HCEC 1CT (cell line): ENCODE data around the gene TRPM2.
"Not testable (repeated sequence)": the region's sequence is repeated elsewhere in the genome, so short reads cannot be mapped to it uniquely, and the experiment has no call there.

Source experiments
- DNase-seq: peaks from one replicate; pipeline ENCODE4 v3.0.0-alpha.2; 2017

TRPM2 gene

DNA sequence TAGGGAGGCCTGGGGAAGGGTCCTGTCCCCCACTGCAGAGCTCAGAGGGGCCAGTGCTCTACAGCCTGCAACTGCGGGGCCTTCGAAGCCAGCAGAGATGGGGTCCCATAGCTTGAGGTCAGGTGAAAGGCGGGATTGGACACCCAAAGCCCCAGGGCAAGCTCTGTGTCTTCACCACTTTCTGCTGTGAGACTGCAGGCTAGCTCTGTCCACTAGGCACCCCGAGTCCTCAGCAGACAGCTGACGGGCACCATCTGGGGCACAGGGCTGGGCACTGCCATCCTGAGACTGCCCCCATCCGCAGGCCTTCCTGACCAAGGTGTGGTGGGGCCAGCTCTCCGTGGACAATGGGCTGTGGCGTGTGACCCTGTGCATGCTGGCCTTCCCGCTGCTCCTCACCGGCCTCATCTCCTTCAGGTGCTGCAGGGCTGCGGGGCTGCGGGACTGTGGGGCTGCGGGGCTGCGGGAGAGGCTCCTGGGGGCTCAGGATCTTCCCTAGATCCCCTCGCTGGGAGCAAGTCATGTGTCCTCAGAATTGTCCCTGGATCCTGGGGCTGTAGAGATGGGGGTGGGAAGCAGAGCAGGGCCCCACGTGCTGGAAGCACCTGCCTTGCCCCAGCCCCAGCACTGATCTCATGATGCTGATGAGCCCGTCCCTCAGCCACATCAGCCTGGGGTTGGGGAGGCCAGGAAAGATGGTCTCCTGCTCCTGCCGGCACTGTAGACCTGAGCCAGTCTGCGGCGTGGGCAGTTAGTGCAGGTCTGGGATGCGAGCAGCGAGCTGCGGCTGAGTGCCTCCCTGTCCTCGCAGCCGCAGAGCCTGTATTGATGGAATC, 46.8 kb downstream of the TRPM2 start:
- no peak for DNase-seq

DNA sequence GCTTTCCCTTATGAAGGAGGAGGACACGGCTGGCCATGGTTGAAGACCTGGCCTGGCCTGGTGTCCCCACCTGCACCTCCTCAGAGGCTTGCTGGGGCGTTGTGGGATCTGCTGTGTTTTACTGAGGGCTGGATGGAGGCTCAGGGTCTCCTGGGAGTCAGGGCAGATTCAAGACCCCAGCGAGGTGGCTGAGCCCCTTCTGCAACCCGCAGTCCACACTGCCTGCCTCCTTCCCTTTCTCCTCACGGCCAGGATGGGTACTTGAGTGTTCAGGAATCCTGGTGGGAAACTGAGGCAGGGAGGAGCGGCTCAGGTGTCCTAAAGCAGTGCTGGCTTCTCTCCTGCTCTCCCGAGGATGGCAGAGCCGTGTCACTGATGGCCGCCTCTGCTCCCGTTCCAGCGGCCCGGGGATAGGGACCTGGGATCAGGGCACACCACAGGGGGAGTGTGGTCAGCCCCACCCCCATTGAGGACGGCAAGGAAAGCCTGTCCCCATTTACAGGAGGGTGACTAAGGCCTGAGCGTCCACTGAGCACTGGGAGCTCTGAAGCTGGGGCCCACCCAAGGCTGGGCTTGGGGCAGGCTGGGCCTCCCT, 47.5 kb downstream of the TRPM2 start:
- no peak for DNase-seq

DNA sequence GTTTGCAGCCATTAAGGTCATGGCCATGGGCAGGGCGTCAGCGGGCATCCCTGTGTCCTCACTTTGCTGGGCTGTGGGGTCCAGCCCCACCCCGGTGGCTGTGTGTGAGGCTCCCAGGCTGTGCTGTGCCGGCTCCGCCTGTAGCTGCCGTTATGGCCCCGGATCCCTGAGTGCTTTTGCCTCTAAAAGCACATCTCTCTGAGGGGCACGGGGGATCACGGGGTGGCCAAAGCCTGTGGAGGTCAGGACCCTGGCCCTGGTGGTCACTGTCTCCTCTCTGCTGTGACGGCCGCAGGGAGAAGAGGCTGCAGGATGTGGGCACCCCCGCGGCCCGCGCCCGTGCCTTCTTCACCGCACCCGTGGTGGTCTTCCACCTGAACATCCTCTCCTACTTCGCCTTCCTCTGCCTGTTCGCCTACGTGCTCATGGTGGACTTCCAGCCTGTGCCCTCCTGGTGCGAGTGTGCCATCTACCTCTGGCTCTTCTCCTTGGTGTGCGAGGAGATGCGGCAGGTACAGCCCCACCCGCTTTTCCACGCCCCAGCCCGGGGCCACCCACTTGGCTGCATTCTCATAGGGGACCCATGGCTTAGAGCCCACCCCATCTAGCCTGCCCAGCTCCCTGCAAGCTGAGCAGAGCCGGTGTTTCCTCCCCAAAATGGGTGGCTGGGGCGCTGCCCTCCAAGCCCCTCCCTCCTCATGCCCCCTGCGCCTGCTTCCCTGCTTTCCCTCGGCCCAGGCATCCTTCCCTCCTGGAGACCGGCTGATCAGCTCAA, 48.2 kb downstream of the TRPM2 start:
- DNase-seq, result no peak

DNA sequence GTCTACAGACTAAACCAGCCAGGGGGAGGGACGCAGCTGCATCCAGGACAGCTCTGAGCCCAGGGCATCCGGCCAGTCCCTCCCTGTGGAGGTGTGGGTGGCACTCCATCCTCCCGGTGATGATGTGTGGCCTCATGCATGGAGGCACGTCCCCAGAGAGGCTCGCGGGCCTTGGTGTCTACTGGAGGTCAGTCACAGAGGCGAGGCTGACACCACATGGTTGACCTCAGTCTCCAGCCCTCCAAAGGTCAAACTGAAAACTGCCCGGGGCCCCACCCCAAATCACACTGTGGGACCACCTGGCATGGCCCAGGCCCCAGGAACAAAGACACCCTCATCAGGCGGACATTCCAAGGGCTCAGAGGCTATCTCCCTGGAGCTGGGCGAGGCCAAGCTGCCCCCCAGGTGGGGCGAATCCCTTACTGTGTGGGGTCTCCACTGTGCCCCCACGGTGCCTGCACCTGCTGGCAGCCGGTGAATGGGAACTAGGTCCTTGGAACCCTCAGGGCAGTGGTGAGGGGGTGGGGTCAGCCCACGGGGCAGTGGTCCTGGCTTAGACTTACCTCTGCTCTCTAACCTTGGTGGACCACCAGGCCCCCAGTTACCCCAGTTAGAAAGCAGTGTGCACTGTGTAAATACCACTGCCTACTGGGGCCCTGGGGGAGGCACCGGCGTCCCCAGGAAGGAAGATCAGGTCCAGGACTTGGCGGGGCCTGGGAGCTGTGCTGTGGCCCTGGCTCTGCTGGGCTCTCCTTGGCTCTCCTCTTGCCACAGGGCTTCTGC, 49.1 kb downstream of the TRPM2 start:
- DNase-seq, result no peak

DNA sequence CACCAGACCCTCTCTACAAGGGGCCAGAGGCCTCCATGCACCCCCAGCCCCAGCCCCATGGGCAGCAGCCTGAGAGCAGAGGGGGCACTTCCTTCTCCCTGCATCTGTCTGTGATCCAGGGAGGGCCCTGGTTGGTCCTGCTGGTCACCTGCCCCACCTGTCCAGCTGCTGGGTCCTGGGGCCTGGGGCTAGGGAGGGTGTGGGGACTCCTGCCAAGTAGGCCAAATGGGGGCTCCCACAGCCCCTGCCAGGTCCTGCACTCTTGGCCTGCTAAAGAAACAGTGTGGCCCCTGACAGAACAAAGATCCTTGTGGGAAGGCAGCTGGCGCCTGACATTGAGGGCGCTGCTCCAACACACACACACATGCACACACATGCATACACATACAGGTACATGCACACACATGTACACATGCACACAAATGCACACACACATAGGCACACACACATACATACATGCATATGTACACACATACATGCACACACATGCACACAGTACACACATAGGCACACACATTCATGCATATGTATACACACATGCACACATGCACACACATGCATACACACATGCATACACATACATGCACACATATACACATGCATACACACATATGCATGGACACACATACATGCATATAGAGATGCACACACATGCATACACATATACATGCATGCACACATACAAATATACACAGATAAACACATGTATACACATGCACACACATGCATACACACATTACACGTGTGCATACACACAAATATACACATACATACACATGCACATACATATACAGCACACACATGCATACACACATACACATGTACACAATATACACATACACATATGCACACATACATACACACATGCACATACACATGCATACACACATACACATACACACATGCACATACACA, 49.9 kb downstream of the TRPM2 start:
- DNase-seq, result no peak

DNA sequence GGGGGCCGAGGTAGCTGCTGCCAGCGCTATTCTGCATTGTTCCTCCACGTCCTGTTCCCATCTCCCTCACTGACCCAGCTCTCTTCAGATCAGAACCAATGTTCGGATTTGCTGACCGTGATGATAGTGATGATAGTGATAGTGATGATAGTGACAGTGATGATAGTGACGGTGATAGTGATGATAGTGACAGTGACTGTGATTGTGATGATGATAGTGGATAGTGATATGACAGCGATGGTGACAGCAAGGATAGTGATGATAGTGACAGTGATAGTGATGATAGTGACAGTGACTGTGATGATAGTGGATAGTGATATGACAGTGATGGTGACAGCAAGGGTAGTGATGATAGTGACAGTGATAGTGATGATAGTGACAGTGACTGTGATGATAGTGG, 51.1 kb downstream of the TRPM2 start:
- DNase-seq, result not testable (repeated sequence)

DNA sequence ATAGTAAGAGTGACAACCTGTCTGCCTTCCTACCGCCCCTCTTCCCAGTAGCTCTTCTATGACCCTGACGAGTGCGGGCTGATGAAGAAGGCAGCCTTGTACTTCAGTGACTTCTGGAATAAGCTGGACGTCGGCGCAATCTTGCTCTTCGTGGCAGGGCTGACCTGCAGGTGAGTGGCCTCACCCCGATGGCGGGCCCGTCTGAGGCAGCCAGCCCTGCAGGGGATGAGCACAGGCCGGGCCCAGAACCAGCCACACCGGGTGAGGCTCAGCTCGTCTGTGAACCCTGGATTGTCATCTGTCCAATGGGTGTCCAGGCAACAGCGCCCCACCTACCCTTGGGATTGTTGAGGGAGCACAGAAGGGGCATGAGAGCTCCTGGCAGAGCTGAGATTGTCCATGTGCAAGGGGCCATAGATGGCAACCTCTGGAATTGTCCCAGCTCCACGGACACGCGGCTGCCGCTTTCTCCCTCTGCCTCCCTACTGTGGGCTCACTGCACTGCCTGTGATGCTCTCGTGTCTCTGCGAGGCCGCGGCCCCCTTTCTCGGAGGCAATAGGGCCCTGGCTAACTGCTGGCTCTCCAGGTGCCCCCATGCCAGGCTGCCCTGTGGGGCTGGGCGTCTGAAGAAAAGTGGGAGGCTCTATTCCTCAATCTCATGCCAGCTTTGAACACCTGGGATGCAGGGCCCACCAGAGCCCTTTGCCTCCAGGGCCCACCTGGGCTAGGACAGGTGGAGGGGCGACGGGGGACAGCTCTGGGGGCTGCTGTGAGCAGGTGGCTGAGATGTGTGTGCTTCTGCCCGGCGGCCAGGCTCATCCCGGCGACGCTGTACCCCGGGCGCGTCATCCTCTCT, 51.9 kb downstream of the TRPM2 start:
- DNase-seq, result no peak

DNA sequence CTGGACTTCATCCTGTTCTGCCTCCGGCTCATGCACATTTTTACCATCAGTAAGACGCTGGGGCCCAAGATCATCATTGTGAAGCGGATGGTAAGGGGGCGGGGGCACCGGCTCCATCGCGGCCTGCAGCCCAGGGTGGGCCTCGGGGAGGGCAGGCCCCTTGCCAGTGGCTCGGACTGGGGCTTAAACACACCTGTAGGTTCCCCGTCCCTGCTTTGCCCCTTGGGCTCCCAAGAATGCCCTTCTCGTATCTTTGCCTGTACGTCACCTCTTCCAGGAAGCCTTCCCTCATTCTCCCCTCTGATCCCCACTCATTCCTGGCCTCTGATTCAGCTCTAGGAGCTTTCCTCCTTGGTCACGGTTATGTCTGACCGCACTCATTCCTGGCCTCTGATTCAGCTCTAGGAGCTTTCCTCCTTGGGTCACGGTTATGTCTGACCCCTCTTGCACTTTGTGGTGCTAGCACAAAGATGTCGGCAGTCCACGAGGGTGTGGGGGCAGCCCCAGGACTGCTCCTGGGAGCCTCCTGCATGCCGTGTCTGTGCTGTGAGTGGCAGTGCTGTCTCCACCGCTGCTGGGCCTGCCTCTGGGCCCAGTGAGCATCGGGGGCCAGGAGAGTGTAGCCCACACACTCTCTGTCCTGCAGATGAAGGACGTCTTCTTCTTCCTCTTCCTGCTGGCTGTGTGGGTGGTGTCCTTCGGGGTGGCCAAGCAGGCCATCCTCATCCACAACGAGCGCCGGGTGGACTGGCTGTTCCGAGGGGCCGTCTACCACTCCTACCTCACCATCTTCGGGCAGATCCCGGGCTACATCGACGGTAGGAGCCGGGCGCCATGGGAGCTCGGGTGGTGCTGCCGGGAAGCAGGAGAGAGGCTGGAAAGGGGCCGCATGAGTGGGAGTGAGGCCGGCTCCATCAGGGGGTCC, 52.8 kb downstream of the TRPM2 start:
- peak; percentile 41 for DNase-seq

DNA sequence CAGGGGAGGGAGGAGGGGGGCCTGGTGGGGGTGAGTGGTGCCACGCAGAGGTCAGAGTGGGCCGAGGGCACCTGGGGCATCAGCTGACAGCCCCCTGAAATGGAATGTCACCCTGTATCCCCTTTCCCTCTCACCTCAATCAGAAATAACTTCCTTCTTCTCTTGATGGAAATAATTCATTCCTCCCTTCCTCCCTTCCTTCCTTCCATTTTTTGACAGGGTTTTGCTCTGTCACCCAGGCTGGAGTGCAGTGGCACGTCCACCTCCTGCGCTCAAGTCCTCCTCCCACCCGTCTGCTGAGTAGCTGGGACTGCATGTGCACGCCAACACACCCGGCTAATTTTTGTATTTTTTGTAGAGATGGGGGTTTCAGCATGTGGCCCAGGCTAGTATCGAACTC, 53.5 kb downstream of the TRPM2 start:
- no peak for DNase-seq

DNA sequence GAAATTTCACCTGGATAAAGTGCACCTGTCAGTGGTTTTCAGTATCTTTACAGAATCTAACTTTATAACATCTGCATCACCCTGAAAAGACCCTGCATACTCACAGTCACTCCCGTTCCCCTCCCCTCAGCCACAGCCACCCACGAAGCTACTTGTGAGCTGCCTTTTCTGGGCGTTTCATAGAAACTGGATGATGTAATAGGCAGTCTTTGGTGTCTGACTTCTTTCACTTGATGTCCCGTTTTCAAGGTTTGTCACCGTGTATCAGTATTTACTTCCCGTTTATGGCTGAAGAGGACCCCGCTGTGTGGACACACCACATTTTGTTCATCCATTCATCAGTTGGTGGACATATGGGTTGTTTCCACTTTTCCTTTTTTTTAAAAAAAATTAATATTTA, 54.1 kb downstream of the TRPM2 start:
- no peak for DNase-seq

DNA sequence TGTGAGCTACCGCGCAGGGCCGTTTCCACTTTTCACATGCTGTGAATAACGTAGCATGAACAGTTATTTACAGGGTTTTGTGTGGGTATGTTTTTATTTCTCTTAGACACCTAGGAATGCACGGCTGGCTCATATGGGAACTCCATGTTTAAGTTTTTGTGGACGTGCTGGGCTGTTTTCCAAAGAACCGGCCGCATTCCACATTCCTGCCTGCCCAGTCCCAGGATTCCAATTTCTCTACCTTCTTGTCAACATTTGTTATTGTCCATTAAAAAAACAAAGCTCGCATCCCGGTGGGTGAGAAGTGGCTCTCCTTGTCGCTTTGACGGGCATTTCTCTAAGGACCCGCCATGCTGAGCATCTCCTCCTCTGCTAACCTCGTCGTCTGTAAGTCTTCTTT, 54.8 kb downstream of the TRPM2 start:
- no peak for DNase-seq

DNA sequence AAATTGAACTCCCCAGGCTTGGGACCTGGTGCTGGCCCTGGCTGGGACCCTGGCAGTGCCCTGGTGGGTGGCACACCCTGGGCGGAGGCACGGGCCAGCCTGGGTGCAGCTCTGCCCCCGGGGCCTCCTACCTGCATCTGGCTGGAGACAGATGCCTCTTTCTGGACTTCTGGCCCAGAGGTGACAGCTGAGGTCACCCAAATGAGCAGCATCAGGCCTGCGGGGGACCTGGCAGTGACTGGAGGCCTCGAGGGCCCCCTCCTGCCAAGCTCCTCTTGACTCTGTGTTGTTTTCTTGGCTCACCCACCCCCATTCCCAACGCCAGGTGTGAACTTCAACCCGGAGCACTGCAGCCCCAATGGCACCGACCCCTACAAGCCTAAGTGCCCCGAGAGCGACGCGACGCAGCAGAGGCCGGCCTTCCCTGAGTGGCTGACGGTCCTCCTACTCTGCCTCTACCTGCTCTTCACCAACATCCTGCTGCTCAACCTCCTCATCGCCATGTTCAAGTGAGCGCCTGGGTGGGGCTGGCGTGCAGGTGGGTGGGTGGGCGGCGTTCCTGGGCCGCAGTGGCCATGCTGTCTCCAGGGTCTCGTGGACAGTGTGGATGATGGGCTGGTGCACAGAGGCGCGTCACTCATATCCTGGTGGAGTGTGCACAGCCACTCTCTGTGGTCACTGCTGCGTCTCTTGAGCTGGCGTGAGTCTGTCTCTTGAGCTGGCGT, 60.3 kb downstream of the TRPM2 start:
- DNase-seq, result no peak

DNA sequence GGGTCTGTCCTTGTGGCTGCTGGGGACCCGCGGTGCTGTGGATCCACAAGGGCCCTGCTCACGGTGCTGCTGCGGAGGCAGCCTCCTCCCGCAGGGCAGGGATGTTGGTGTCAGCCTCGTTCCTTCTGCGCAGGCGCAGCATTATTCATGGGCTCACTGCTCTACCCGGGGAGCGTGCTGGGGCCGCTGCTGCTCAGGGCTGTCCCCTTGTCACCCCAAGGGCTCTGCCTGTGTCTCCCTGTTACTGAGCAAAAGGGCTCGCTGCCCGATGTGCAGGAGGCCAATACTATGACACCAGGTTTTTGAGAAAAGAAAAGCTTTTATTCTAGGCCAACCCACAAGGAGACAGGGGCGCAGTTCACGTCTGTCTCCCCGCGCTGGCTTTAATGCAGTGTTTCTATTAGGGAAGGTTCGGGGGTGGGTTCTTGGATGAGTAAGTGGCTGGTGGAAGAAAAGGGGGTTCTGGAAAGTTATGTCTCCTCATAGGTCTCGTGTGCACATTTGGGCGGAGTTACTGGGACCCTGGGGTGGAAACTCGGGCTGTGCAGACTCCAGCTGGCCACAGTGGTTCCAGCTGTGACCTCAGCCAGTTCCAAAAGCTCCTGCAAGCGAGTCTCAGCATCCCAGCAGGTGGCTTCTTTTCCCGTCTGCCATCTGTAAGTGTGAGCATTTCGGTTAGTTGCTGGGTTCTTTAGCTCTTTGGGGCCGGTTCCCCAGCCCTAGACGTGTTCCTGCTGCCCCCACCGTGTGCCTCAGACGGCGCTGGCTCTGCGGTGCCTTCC, 61.1 kb downstream of the TRPM2 start:
- DNase-seq, result no peak

DNA sequence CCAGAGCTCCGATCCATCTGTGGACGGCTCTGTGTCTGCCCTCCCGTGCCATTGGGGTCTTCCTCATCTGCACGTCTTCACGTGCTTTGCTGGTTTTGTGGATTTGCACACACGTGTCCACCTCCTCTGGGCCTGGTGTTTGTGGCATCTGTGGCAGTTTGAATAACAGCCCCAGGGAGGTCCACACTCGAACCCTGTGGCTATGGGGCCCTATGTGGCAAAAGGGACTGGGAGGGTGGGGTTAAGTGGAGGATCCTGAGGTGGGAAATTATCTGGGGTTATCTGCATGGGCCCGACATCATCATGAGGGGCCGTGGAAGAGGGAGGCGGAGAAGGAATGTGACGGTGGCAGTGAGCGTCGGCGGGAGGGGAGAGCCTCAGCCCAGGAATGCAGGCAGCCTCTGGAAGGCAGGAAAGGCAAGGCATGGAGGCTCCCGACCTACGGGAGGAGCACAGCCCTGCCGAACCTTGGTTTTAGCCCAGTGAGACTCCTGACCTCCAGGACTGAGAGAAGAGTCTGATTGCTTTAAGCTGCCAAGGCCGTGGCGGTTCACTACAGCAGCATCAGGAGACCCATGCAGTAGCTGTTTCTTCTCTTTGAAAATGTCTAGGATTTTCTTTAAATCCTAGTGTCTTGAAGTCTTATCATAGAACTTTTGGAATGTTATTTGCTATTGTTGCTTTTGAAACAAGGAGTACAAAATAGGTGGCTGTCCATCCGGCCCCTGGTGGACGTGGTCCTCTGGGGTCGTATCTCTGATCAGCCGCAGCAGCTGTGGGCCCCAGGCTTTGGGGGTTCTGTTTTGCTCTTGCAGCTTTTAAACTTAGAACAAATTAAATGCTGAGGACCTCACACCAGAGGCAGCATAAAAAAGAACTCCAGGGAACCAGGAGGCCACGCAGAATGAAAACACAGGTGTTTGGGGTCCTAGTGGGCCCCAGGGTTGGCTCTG, 61.9 kb downstream of the TRPM2 start:
- DNase-seq, result no peak

DNA sequence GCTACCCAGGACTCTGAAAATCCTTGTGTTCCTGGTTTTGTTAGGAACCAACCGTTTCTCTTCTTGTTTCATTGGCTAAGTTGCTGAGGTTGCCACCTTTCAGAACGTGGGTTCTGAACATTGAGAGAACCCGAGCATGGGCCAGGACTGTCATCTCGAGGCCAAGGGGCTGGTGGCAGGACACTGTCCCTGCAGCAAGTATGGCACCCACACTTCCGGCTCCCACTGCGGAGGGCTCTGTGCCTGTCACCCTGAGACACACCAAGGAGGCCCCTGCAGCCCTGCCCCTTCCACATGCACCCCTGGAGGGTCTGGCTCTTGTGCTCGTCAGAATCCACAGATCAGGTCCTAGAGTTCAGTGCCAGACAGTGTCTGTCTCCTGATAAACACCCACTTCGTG, 62.8 kb downstream of the TRPM2 start:
- no peak for DNase-seq

DNA sequence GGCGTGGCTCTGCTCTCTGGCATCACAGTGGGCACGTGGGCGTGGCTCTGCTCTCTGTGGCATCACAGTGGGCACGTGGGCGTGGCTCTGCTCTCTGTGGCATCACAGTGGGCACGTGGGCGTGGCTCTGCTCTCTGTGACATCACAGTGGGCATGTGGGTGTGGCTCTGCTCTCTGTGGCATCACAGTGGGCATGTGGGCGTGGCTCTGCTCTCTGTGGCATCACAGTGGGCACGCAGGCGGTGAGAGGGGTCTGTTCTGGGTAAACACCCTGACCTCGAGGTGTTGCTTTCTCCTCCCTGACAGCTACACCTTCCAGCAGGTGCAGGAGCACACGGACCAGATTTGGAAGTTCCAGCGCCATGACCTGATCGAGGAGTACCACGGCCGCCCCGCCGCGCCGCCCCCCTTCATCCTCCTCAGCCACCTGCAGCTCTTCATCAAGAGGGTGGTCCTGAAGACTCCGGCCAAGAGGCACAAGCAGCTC, 64.2 kb downstream of the TRPM2 start:
- not testable (repeated sequence) for DNase-seq
